Activated CD4-positive, alpha-beta T cell treated with anti-CD3 and anti-CD28 coated beads, Interleukin-2, amount 50 U/mL, for 48 hours (primary cell): ENCODE results near the gene HRH1.
"Not testable (repeated sequence)": the region's sequence is repeated elsewhere in the genome, so short reads cannot be mapped to it uniquely, and the experiment has no call there.

ENCODE experiments used
- DNase-seq, 2 experiments: peaks; one replicate each; pipeline ENCODE4 v3.0.0-alpha.2; 2020

Gene HRH1

DNA sequence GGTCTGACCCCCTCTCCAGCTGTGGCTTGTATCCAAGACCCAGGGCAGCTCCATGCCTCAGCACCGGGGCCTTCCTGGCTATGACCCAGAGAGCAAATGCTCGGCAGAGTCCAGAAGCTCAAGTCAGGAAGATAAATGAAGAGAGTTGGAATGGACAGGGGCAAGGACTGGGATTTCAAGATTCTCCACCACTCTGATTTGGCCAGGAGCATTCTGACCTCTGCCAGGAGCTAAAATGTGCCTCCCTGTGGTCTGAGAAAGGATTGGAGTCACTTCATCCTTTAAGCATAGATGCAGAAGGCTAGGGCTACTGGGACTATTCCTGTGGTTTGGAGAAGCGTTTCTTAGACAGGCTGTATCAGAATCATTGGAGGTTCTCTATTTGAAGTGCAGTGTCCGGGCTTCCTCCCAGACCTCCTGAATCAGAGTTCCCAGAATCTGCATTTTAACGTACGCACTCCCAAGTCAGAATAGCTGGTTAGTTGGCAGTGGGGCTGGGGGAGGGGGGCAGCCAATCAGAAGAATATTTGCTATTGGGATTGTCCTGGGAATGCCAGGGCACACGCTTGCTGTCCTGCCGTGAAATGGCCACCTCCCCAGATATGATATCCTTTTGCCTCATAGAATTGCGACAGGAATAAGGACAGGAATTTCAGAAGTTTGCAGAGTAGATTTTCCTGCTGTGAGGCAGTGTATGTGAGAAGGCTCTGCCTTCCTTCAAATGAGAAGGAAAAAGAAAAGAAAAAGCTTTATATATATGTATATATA lies 57.4 kb downstream of the HRH1 start:
- no peak for DNase-seq

DNA sequence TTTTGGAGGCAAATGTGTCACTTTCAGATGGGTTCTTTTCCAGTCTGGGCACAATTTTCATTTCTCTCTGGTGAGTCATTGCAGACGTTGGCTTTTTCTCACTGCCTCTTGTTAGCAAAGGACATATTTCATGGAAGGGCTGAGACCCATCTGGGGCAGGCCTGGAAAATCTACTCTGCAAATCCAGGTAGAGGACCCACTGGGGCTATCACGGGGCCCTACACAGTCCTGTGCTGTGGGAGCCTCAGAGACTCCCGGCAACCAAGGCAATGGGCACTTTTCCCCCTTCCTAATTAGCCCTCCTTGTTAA lies 58.0 kb downstream of the HRH1 start:
- no peak for DNase-seq

DNA sequence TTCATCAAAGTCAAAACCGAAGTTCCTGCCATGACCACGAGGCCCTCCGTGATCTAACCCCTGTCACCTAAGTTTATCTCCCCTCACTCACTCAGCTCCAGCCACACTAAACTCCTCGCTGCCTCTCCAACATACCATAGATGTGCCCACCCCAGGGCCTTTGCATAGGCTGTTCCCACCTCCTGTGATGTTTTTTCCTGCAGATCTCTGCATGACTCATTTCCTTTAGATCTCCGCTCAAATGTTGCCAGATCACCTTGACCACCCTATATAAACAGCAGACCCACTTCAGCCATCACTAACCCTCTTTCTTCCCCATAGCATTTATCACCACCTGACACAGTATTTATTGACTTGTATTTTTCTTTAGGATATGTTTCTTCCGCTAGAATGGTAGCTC lies 58.5 kb downstream of the HRH1 start:
- no peak for DNase-seq

DNA sequence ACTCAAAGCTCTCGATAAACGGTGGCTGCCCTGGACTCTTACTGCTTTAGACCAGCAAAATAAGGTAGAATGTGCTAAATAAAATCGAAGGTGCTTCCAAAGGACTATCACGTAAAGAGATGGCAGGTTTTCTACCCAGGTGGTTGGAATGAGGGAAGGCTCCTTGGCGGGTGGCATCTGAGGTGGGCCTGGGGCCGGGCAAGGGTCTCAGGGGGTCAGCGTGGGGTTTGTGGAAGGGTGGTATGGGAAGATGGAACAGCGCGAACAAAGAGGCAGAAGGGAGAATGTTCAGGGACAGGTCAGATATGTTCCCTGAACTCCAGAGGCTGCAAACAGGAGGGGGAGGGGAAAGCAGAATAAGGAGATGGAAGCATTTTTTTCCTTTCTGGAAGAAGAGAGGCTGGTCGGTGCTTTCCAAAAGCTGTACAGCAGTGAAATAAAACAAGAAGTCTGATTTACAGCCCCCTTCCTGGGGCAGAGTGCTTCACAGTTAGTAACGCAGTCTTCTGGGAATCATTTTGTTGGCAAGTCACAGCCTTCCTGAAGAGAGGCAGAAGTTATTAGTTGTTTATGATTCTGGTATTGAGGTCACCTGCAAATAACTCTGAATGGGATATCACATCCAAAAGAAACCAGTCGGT lies 59.6 kb downstream of the HRH1 start:
- DNase-seq, result no peak

DNA sequence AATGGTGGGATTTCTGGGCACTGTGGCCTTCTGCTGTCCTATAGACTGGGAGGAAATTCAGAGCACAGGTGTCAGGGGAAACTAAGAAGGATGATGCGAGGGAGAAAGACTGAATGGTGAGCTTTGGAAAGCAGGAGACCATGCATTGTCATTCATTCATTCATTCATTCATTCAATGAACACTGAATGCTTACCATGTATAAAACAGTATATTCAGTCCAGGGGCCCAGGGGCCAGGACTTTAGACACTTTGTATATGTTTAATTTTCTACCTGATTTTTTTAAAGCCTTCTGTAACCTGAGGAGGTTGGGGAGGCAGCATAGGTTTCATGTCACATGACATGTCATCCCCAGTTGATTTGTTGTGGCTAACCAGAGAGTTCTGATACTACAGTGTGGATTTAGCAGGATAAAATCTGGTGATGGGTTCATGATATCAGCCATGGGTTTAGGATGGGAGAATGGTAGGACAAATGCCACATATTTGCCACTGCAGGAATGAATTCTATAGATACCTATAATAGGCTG lies 60.2 kb downstream of the HRH1 start:
- no peak for DNase-seq

DNA sequence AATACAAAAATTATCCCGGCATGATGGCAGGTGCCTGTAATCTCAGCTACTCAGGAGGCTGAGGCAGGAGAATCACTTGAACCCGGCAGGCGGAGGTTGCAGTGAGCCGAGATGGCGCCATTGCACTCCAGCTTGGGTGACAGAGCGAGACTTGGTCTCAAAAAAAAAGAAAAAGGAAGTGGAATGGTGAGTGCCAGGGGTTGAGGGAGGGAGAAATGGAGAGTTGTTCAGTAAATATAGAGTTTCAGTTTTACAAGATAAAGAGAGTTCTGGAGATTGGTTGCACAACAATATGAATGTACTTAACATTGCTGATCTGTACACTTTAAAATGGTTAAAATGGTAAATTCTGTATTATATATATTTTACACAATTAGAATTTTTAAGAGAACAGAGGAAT lies 63.1 kb downstream of the HRH1 start:
- DNase-seq, result not testable (repeated sequence)

DNA sequence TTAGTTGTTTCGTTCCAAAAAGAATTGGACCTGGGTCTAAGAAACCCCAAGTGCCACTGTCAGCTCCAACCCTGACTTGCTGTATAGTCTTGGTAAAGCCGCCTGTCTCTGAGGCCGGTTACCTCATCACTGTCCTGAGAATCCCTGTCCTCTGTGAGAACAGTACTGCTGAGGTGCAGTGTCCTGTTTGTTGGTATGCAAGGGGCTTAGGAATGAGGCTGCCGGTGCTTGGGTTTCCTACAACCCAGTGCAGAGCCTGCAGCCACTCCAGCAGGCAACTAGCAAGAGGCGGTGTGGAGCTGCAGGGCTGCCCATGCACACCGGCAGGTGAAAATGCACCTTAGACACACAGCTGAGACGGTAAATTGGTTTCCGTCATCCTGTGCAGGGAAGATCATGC lies 65.9 kb downstream of the HRH1 start:
- no peak for DNase-seq

DNA sequence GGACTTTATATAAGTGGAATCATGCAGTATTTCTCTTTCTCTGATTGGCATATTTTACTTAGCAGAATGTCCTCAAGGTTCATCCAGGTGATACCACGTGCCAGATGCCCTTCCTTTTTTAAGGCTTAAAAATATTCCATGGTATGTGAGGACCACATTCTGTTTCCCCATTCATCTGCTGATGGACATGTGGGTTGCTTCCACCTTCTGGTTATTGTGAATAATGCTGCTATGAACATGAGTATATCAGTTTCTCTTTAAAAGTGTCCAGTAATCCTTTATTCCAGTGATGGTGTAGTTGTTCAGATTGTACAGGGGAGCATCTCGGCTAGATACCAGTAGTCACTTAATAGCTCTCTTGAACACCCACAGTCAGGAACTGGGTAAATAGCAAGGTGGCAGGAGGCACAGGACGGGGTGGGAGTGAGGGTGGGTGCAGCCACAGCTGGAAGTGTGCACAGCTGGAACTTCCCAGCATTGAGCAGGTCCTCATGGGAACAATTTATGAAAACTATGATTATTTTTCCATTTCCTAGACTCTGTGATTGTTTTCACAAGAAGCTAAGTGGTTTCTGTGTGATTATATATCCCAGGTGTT lies 67.6 kb downstream of the HRH1 start:
- no peak for DNase-seq

DNA sequence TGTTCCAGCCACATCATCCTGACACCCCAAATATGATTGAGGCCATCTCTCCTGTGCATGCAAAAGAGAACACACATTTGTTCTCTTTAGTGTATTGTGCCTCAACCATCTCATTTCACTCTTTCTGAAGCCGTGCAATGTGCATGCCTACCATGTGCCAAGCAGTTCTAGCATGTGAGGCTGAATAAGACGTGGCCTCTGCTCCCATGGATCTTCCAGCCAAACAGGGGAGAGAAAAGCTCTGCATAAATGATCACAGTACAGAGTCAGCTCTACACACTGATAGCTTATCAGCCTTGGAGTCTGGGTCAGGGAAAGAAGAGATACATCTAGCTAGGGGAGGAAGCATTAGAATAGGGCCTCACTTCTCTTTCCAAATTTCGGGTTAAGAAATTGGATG lies 69.7 kb downstream of the HRH1 start:
- no peak for DNase-seq

DNA sequence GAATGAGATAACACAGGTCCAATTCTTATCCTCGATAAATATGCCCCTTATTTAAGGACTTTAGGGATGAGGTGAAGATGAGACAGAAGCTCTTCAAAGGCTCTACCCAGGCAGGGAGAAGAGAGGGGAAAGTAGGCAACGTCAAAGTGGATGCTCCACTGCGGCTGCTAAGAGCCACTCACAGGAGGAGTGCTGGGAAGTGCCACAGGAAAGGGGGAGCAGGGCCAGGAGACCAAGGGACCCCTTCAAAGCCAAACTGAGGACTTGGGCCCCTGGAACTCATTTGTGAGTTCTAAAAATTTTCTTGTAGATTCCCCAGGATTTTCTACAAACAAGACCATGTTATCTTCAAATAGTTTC lies 70.6 kb downstream of the HRH1 start:
- no peak for DNase-seq

DNA sequence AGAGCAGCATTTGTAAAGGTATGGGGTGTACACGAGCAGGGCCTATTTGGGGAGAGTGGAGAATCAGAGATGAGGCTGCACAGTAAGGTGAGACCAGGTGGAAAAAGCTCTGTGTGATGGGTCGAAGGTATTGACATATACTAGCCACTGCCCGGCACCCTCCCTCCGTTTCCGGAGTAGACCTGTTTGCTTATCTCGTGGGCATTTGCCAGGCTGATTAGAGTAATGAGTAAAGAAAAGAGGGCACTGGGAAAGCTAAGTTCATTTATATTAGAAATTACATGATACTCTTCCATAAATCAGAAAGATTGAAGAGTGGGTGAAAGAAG lies 71.7 kb downstream of the HRH1 start:
- no peak for DNase-seq

DNA sequence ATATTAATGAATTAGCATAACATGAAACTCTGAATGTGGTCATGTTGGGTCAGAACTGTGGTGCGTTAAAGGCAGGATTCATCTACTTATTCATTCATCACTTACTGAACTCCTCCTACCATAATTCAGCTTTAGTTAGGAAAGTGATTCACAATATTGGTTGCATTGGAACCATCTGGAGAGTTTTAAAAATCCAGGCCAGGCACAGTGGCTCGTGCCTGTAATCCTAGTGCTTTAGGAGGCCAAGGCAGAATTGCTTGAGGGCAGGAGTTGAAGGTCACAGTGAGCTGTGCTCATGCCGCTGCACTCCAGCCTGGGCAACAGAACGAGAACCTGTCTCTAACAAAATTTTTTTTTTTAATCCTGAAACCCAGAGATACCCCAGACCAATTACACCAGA lies 73.7 kb downstream of the HRH1 start:
- DNase-seq, result no peak

DNA sequence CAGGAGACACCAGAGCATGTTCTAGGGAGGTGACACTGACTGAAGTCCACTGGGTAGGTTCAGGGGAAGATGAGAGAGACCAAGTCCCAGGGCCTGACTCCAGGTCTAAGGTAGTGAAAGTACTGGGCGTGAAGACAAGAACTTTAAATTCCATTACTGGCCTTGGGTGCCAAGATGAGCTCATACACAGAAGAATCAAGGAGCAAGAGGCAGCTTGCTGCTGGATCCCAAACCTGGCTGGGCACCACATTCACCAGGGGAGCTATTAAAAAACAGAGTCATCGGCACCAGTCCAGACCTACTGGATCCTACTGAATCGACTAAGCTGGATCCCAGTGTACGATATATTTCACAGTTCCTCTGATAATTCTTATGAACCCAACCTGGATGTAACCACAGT lies 75.8 kb downstream of the HRH1 start:
- no peak for DNase-seq

DNA sequence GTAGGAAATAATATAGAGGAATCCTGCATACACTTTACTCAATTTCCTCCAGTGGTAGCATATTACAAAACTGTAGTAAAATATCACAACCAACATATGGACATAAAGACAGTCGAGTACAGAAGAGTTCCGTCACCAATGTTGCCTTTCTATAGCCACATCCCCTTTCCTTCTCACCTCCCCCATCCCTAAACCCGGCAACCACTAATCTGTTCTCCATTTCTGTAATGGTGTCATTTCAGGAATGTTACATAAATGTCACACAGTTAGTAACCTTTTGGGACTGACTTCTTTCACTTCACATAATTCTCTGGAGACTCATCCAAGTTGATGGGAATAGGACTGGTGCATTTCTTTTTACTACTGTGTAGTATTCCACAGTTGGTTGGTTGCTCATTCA lies 76.5 kb downstream of the HRH1 start:
- DNase-seq, result no peak

DNA sequence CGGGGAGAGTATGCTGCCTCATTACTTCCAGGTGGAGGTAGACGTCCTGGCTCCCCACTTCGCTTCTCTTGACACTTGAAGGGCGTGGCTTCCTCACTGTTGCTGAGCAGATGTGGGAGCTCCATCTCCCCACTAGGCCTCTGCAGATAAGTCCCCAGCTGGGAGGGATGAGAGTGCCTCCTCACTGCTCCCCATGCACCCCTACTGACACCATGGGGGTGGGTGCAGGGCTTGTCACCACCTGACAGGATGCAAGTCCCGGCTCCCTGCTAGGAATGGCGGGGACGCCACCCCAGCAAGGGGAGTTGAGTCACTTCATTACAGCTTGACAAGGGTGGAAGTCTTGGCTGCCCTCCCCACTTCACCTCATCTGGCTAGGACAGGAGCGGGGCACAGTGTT lies 81.1 kb downstream of the HRH1 start:
- DNase-seq, result no peak

DNA sequence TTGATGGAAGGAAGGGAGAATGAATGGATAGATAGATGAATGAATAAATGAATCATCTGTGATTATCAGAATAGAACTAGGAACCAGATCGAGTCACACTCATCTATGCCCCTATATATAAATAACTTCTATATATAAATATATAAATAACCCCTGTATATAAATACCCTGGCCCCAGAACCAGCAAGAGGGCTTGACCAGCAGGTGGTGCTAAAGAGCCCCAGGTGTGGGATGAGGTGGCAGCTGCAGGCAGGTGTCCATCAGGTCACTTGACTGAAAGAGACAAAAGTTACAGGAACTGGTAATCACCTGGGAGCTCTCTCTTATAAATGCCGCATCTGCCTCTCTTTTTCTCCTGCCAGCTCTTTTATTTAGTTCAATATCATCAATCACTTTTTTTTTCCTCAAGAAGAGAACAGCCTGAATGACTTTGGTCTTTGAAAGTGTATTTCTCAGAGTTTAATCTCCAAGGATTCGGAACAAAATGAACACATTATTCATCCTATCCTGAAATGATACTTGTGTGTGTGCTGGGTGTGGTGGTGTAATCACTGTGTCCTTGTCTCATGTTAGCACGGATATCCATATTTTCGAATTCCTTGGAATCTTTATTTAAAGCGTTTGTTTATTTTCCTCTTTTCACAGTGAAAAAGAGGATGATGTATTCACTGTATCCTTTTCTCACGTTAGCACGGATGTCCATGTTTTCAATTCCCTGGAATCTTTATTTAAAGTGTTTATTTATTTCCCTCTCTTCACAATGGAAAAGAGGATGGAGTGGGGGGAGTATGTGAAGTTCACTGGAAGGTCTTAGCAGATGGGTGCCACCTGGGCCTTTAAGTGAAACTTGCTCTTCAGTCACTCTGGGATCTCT lies 82.5 kb downstream of the HRH1 start:
- peak; percentile 85 to 88 for DNase-seq

DNA sequence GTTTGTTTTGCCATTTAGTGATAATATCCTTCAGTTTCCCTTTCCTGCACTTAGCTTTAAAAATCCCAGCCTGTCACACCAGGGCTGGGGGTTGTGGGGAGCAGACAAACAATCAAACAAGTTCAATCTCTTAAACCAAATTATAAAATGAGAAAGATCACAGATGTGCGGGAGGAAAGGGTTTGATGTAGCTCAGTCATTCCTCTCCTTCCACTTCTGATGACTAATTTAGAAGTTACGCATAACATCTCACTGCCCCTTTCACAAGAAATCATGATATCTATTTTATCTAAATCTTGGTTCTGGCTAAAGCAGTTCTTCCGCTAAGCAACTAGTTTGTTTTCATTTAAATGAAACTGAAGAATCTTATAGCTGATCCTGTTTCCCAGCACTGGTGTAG lies 83.8 kb downstream of the HRH1 start:
- DNase-seq, result peak; percentile 13 to 24

DNA sequence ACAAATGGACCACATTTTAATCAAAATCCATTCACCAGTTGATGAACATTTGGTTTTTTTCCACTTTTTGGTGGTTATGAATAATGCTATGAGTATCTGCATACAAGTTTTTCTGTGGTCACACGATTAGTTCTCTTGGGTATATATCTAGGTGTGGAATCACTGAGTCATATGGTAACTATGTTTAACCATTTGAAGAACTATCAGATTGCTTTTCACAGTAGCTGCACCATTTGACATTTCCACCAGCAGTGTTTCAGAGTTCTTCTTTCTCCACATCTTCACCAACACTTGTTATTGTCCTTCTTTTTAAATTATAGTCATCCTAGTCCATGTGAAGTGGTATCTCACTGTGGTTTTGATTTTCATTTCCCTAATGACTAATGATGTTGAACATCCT lies 84.6 kb downstream of the HRH1 start:
- no peak for DNase-seq

DNA sequence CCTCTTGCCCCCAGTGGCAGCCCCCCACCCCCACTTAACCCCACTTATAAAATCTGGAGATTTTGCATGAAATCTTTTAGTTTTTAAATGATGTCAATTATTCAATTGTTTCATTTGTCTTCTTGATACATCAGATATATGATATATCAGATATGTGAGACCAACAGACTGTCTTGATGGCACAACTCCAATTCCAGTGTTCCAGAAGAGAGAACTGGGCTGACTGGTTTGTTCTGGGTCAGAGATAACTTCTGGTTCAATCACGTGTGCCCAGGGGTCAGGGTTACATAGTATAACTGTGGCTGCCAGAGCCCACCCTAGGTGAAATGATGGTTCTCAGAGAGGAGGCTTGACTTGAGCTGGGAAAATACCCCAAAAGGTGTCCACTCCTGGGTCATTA lies 85.5 kb downstream of the HRH1 start:
- DNase-seq, result no peak

DNA sequence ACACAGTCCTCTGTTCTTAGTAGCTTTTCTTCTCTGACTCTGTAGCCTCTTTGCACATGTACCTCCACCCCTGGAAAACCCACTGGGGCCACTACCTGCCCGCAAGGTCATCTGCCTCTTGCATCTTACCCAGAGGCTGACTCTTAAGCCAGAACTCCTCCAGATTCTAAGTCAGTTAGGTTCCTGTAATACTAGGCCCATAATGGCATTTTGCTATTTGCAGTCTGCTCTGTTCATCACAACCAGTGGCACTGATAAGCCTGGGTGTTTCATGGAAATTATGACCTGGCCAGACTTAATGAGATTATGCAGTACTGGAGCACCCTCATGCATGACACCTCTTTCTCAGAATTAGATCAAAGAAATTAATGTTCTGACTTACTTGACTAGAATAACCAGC lies 86.2 kb downstream of the HRH1 start:
- peak; percentile 49 to 64 for DNase-seq

DNA sequence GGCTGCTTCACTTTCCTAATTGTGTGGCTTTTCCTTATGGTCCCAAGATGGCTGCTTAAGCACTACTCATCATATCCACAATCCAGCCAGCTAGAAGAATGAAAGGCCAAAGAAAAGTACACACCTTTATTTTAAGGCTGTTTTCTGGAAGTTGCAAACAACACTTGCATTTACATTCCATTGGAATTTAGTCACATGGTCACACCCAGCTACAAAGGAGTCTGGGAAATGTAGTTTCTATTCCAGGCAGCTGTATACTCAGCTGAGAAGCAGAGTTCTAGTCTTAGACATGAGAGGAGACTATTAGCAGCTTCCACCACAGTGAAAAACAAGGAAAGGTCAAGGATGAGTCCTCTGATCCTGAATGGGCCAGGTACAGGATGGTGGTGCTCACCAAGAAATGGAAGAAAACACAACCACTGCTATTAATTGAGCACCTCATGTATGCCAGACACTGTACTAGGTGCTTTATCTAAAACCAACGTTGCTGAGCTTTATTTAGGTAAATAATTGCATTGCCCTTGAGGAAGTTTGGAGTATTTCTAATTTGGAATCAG lies 89.9 kb downstream of the HRH1 start:
- no peak for DNase-seq

DNA sequence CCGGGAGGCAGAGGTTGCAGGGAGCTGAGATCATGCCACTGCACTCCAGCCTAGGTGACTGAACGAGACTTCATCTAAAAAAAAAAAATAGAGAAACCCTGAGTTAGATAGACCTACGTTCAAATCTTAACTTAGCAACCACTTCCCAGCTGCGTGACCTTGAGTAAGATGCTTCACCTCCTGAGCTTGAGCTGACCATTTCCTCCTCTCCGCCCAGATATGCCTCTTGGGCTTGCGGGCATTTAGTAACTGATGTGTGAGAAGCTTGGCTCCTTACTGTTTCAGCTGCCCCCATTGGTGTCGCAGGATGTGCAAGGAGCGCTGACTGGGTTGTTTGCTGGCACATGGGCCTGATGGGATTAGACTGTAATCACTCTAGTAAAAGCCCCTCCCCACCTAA lies 91.0 kb downstream of the HRH1 start:
- no peak for DNase-seq
